GM23338 (cell line): Measurements from ENCODE around the gene NTF3.

Source experiments
- CTCF ChIP-seq, 2 experiments: fragments of 200-600 bp in 1 of 2; sonication (generic) in 1 of 2; conservative IDR thresholded peaks; 2 replicates each; pipeline versions ENCODE4 v1.5.1 to v1.6.1; 2016 to 2017; ENCODE audit warnings: antibody characterized with exemption in 2 of 2, low read depth in 2 of 2, mild to moderate bottlenecking in 2 of 2, moderate library complexity in 1 of 2
- EZH2phosphoT487 ChIP-seq: fragments of 200-600 bp; sonication (generic); IDR thresholded peaks from one replicate; pipeline ENCODE4 v1.8.1; 2018; ENCODE audit warnings: antibody characterized with exemption; ENCODE audit not compliant: unreplicated experiment
- JUNB ChIP-seq: IDR thresholded peaks from one replicate; pipeline ENCODE4 v1.6.1; 2016; ENCODE audit warnings: antibody characterized with exemption; ENCODE audit not compliant: unreplicated experiment
- REST ChIP-seq: IDR thresholded peaks from one replicate; pipeline ENCODE4 v1.6.1; 2018; ENCODE audit warnings: antibody characterized with exemption; ENCODE audit not compliant: unreplicated experiment

GRCh38 chr12:5499566-5500330 is 67.8 kb downstream of the NTF3 start:
- no peak for TF ChIP-seq CTCF (conservative IDR thresholded peaks at IDR 0.05; ENCODE audit: low read depth in 2 of 2)
- TF ChIP-seq EZH2phosphoT487: no peak
- TF ChIP-seq JUNB: no peak
- TF ChIP-seq REST: no peak
